Ectodermal cell (in vitro differentiated cells): ENCODE measurements around the gene TRIM43B.
"Not testable (repeated sequence)": the region's sequence is repeated elsewhere in the genome, so short reads cannot be mapped to it uniquely, and the experiment has no call there.

Source experiments
- H3K27ac ChIP-seq: 2 replicates; pipeline ENCODE4 v1.7.0; 2013; ENCODE audit warnings: mild to moderate bottlenecking, low read depth, low read length; ENCODE audit not compliant: insufficient read depth, poor library complexity, severe bottlenecking
- H3K27me3 ChIP-seq: 2 replicates; pipeline ENCODE4 v1.7.0; 2013; ENCODE audit warnings: mild to moderate bottlenecking, low read length; ENCODE audit not compliant: insufficient read depth, control insufficient read depth, poor library complexity, severe bottlenecking
- H3K36me3 ChIP-seq: one replicate; pipeline ENCODE4 v1.7.0; 2013; ENCODE audit warnings: low read length; ENCODE audit not compliant: control insufficient read depth, insufficient read depth
- H3K4me1 ChIP-seq: one replicate; pipeline ENCODE4 v1.7.0; 2013; ENCODE audit warnings: low read length; ENCODE audit not compliant: control insufficient read depth, insufficient read depth
- H3K4me3 ChIP-seq: 2 replicates; pipeline ENCODE4 v1.7.0; 2013; ENCODE audit warnings: low read depth, low read length, control low read depth; ENCODE audit not compliant: insufficient read depth
- H3K9me3 ChIP-seq: 2 replicates; pipeline ENCODE4 v1.7.0; 2013; ENCODE audit warnings: mild to moderate bottlenecking, low read length, moderate library complexity; ENCODE audit not compliant: control insufficient read depth
- WGBS, 2 experiments: methylation state at CpG; one replicate each; pipeline ENCODE4 v1.1.7; 2013; ENCODE audit warnings: missing lambda C conversion rate in 2 of 2; 5-methylcytosine and 5-hydroxymethylcytosine counted together

The TRIM43B gene

GRCh38 chr2:95500854-95501253, 16.3 kb upstream of the TRIM43B start:
- H3K27ac ChIP-seq: no peak overlapping the region
- H3K36me3 ChIP-seq: no peaks in the 10 kb centered on the region
- no peaks in the 10 kb centered on the region for H3K9me3 ChIP-seq
- no peaks in the 10 kb centered on the region for H3K27me3 ChIP-seq
- H3K4me3 ChIP-seq: no peak overlapping the region
- no peaks in the 10 kb centered on the region for H3K4me1 ChIP-seq

- H3K27ac ChIP-seq, H3K9me3 ChIP-seq, H3K4me1 ChIP-seq, H3K27me3 ChIP-seq, H3K4me3 ChIP-seq, H3K36me3 ChIP-seq: not testable (repeated sequence)
- 86 to 92% methylated on average over 1 of the region's 1 CpG for WGBS, 2 experiments
Observed at GRCh38 chr2:95492076-95492475, 7.5 kb upstream of the TRIM43B start.

- not testable (repeated sequence) for H3K27ac ChIP-seq, H3K4me3 ChIP-seq, H3K9me3 ChIP-seq, H3K36me3 ChIP-seq, H3K4me1 ChIP-seq, H3K27me3 ChIP-seq
- WGBS, 2 experiments: no CpG with 5 or more reads among the region's 3 CpGs
Observed at GRCh38 chr2:95475025-95475424, 9.5 kb downstream of the TRIM43B start.

GRCh38 chr2:95467984-95468383, 16.6 kb downstream of the TRIM43B start:
- H3K4me3 ChIP-seq, H3K9me3 ChIP-seq, H3K4me1 ChIP-seq, H3K27ac ChIP-seq, H3K27me3 ChIP-seq, H3K36me3 ChIP-seq: not testable (repeated sequence)
- no CpG with 5 or more reads among the region's 3 CpGs for WGBS, 2 experiments

- not testable (repeated sequence) for H3K27ac ChIP-seq, H3K4me3 ChIP-seq, H3K27me3 ChIP-seq, H3K36me3 ChIP-seq, H3K9me3 ChIP-seq, H3K4me1 ChIP-seq
- no CpG with 5 or more reads among the region's 2 CpGs for WGBS, 2 experiments
Observed at GRCh38 chr2:95466572-95466971, 18.0 kb downstream of the TRIM43B start.

GRCh38 chr2:95463292-95463691, 21.3 kb downstream of the TRIM43B start:
- H3K27me3 ChIP-seq, H3K4me1 ChIP-seq, H3K4me3 ChIP-seq, H3K9me3 ChIP-seq, H3K27ac ChIP-seq, H3K36me3 ChIP-seq: not testable (repeated sequence)
- no CpG with 5 or more reads among the region's 3 CpGs for WGBS, 2 experiments

GRCh38 chr2:95445317-95445716, 39.2 kb downstream of the TRIM43B start:
- not testable (repeated sequence) for H3K4me3 ChIP-seq, H3K9me3 ChIP-seq, H3K27ac ChIP-seq, H3K36me3 ChIP-seq, H3K4me1 ChIP-seq, H3K27me3 ChIP-seq
- no CpG with 5 or more reads among the region's 2 CpGs for WGBS, 2 experiments

GRCh38 chr2:95442474-95443099, 42.0 kb downstream of the TRIM43B start:
- H3K27ac ChIP-seq, H3K4me1 ChIP-seq, H3K27me3 ChIP-seq, H3K9me3 ChIP-seq, H3K36me3 ChIP-seq, H3K4me3 ChIP-seq: not testable (repeated sequence)
- no CpG with 5 or more reads among the region's 2 CpGs for WGBS, 2 experiments

- H3K9me3 ChIP-seq, H3K4me1 ChIP-seq, H3K27me3 ChIP-seq, H3K36me3 ChIP-seq, H3K27ac ChIP-seq, H3K4me3 ChIP-seq: not testable (repeated sequence)
- WGBS, 2 experiments: 81 to 90% methylated on average over 2 of the region's 5 CpGs
Observed at GRCh38 chr2:95435872-95436209, 48.7 kb downstream of the TRIM43B start.

- not testable (repeated sequence) for H3K27me3 ChIP-seq, H3K4me3 ChIP-seq, H3K27ac ChIP-seq, H3K4me1 ChIP-seq, H3K36me3 ChIP-seq, H3K9me3 ChIP-seq
- WGBS, 2 experiments: no CpG with 5 or more reads among the region's 30 CpGs
Observed at GRCh38 chr2:95435162-95435871, 49.2 kb downstream of the TRIM43B start.
